Activated naive CD8-positive, alpha-beta T cell treated with anti-CD3 and anti-CD28 coated beads for 36 hours (primary cell): ENCODE results near the gene SDC3. TPM values are rescaled to one million over a fixed set of nuclear protein-coding genes. Genes with fewer than 3 reads are reported as not detected.

ENCODE experiments used
- DNase-seq: peaks from one replicate; pipeline ENCODE4 v3.0.0; 2021
- H3K27ac Mint-ChIP-seq: one replicate; pipeline ENCODE4 v1.8.0; 2022; ENCODE audit warnings: mild to moderate bottlenecking, moderate library complexity, mixed read lengths
- H3K27me3 Mint-ChIP-seq: one replicate; pipeline ENCODE4 v1.8.0; 2022; ENCODE audit warnings: mild to moderate bottlenecking, mixed read lengths
- H3K36me3 Mint-ChIP-seq: one replicate; pipeline ENCODE4 v1.8.0; 2021; ENCODE audit warnings: mild to moderate bottlenecking, mixed read lengths
- H3K4me1 Mint-ChIP-seq: one replicate; pipeline ENCODE4 v1.8.0; 2021; ENCODE audit warnings: mixed read lengths
- H3K4me3 Mint-ChIP-seq: one replicate; pipeline ENCODE4 v1.8.0; 2022; ENCODE audit warnings: mild to moderate bottlenecking, moderate library complexity, mixed read lengths
- H3K9me3 Mint-ChIP-seq: one replicate; pipeline ENCODE4 v1.8.0; 2022; ENCODE audit warnings: mixed read lengths
- total RNA-seq, 2 experiments: library from RNA; stranded (reverse); gene quantifications; one replicate each; pipeline ENCODE4 v1.2.3, GENCODE V29; 2021

The SDC3 gene
- total RNA-seq, 2 experiments from 2014 or later, result 0.30 to 0.43 TPM

DNA sequence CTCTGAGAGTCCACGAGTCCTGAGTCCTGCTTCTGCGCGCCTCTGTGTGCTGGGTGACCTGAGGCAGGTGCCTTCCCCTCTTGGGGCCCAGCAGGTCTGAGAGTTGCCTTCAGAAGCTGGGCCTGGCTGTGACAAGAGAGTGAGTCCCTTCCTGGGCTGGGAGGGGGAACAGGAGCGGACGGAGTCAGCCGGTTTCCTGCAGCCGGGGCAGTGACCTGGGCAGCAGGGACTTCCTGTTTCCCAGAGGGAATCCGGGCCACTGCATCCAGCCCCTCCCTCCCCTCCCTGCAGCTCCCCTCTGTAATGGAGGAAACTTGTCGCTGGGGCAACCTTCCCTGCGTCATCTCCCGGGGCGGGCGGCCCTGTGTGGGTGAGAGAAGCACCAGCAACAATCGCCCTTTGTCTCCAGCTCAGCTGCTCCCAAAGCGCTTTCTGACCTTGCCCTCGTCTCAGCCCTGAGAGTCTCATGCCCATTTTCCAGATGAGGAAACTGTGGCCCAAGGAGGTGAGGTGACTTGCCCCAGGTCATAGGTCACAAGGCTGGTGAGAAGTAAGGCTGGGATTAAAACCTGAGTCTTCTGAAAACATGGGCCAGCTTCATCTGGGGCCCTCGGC is 61.1 kb downstream of the SDC3 start:
- H3K4me1 Mint-ChIP-seq, result no peaks in the 10 kb centered on the region
- no peak overlapping the region for H3K27ac Mint-ChIP-seq
- no peak for DNase-seq
- H3K27me3 Mint-ChIP-seq, result peaks cover 47% of the 10 kb centered on the region
- no peaks in the 10 kb centered on the region for H3K9me3 Mint-ChIP-seq
- H3K36me3 Mint-ChIP-seq, result no peaks in the 10 kb centered on the region
- no peak overlapping the region for H3K4me3 Mint-ChIP-seq

DNA sequence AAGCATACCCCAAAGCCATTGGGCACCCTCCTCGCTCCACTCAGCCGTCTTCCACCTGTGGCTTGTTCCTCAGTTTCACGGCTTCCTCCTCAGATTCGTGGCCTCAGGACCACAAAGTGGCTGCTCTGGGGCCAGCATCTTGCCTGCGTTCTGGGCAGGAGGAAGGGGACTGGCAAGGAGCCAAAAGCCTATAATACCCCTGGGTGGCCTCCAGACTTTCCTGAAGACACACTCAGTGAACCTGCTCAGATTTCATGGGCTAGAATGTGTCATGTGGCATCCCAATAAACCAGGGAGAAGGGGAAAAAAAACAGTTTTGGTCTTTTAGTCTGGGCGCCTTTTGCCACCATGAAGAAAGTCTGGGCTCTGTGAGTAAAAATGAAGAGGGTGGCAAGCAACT is 62.0 kb downstream of the SDC3 start:
- Mint-ChIP-seq H3K27me3 (peaks cover 52% of the 10 kb centered on the region), H3K4me1 (no peaks in the 10 kb centered on the region), H3K27ac (no peak overlapping the region), H3K9me3 (no peaks in the 10 kb centered on the region), H3K4me3 (no peak overlapping the region), H3K36me3 (no peaks in the 10 kb centered on the region)
- DNase-seq, result no peak

DNA sequence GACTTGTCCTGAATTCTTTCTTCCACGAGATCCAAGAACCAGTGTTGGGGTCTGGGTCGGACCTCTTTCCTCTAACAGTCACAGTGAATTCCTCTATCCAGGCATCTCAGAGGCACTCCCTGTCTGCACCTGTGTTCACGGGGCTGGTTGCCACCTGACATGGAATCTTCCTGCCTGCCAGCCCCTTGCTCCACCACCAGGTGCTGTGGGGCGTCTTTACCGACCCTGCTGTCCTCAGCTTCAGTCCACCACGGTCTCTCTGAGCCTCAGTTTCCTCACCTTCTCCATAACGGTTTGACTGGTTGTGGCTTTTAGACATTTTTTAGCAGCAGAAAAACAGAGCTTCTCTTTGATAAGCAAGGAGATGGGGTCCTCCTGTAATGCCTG is 62.7 kb downstream of the SDC3 start:
- no peak overlapping the region for H3K4me3 Mint-ChIP-seq
- H3K9me3 Mint-ChIP-seq, result no peaks in the 10 kb centered on the region
- no peaks in the 10 kb centered on the region for H3K36me3 Mint-ChIP-seq
- no peaks in the 10 kb centered on the region for H3K4me1 Mint-ChIP-seq
- DNase-seq, result no peak
- H3K27me3 Mint-ChIP-seq, result peaks cover 59% of the 10 kb centered on the region
- no peak overlapping the region for H3K27ac Mint-ChIP-seq

DNA sequence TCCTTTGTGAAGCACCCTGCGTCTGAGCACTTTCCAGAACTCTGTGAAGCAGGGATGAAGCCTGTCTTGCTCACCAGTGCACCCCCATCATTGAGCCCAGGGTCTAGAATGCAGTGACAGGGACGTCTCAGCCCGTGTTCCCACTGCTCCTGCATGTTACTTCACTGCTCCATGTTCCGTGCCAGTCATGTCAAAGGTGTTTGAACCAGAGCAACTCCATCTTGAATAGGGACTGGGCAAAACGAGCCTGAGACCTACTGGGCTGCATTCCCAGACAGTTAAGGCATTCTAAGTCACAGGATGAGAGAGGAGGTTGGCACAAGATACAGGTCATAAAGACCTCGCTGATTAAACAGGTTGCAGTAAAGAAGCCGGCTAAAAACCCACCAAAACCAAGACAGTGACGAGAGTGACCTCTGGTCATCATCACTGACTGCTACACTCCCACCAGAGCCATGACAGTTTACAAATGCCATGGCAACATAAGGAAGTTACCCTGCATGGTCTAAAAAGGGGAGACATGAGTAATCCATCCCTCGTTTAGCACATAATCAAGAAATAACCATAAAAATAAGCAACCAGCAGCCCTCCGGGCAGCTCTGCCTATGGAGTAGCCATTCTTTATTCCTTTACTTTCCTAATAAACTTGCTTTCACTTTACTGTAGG is 63.2 kb downstream of the SDC3 start:
- peaks cover 58% of the 10 kb centered on the region for H3K27me3 Mint-ChIP-seq

DNA sequence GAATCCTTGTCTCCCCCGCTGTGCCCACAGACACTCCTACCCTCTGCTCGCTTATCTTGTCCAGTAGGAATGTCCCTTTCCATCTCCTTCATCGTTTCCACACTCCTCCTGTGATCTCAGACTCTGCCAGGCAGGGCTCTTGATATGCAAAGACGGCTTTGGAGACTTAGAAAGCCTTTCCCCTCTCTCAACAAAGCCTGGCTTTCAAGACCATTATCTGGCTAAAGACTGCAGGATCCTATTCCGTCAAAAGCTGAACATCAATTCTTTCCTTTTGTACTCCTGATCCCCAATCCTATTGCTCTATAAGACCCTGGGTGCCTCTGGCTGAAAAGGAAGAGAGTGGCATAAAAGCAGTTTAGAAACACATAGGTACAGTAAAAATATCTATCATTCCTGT is 63.9 kb downstream of the SDC3 start:
- Mint-ChIP-seq H3K27ac (no peak overlapping the region), H3K9me3 (no peaks in the 10 kb centered on the region), H3K4me1 (no peaks in the 10 kb centered on the region), H3K4me3 (no peak overlapping the region), H3K27me3 (peaks cover 59% of the 10 kb centered on the region), H3K36me3 (no peaks in the 10 kb centered on the region)
- DNase-seq, result no peak

More for the DNA sequence above, 63.2 kb downstream of the SDC3 start:
- Mint-ChIP-seq H3K27ac (no peak overlapping the region), H3K4me1 (no peaks in the 10 kb centered on the region), H3K36me3 (no peaks in the 10 kb centered on the region), H3K4me3 (no peak overlapping the region), H3K9me3 (no peaks in the 10 kb centered on the region)
- DNase-seq, result no peak

DNA sequence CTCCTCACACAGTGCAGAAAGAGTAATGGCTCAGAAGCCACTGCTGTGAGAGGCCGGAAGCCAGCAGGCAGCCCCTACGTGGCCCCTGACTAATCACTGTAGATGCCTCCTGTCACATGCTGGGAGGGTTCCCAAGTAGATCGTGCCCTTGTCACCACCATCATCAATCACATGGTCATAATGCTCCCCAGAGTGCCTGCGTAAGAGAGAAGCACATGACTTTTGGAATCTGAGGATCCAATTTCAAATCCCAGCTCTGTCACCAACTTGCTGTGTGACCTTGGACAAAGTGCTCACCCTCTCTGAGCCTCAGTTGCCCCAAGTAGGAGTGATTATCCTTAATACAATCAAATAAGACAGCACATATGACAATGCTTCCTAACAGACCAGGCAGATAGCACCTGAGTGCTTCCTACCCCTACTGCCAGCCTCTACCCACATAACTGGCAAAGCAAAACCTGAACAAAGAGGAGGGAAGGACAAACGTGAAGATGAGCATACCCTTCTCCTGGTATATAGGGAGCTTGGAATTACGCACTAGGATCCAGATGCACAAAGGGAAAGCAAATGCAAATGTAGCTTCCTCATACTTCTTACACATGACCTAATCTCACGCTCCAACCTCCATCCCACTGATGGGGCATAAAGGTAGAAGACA is 65.7 kb downstream of the SDC3 start:
- Mint-ChIP-seq H3K4me1 (no peaks in the 10 kb centered on the region), H3K27ac (no peak overlapping the region), H3K27me3 (peaks cover 45% of the 10 kb centered on the region), H3K36me3 (no peaks in the 10 kb centered on the region), H3K4me3 (no peak overlapping the region), H3K9me3 (no peaks in the 10 kb centered on the region)
- DNase-seq, result no peak

DNA sequence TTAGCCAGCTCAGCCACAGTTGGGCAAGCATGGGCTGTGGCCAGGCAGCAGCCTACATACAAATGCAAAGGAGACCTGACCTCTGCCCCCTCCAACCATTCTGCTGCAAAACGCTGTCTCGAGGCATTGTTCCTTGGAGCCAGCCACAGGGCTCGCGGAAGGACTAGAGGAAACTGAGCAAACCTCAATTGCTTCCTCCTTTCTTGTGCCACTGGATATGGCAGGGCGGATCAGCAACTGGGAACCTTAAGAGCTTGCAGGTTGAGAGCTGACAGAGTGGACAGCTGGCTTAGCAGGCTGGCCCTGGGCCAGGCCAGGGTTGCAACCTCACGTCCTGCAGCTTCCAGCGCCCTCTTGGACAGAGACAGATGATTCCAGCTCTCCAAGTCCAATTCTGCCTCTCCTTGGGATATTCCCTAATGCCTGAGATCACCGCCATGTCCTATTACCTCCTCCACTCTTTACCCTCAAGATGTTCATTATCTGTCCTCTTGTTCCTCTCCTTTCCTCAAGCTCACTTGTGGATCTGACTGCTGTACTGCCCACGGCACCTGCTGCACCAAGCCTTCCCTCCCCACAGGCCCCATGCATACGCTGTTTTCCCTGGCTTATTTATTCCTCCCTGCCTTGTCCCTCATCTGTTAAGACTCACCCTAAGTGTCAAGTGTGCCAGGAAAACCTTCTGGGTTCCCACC is 67.5 kb downstream of the SDC3 start:
- DNase-seq, result no peak
- H3K27ac Mint-ChIP-seq, result no peak overlapping the region
- H3K9me3 Mint-ChIP-seq, result no peaks in the 10 kb centered on the region
- H3K36me3 Mint-ChIP-seq, result no peaks in the 10 kb centered on the region
- peaks cover 36% of the 10 kb centered on the region for H3K27me3 Mint-ChIP-seq
- H3K4me3 Mint-ChIP-seq, result no peak overlapping the region
- H3K4me1 Mint-ChIP-seq, result no peaks in the 10 kb centered on the region

DNA sequence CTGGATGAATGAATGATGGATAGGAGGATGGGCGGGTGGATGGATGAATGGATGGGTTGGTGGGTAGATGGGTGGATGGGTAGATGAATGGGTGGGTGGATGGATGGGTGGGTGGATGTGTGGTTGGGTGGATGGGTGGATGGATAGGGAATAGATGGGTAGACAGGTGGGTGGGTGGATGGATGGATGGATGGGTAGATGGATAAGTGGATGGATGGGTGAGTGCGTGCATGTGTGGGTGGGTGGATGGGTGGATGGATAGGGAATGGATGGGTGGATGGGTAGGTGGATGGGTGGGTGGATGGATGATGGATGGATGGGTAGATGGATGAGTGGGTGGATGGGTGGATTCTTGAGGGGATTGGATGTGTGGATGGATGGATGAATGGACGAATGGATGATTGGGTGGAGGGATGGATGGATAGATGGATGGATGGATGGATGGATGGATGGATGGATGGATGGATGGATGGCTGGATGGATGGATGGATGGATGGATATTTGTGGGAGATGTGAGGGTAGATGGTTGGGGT is 68.7 kb downstream of the SDC3 start:
- H3K4me3 Mint-ChIP-seq, result no peak overlapping the region
- H3K27me3 Mint-ChIP-seq, result peaks cover 27% of the 10 kb centered on the region
- H3K27ac Mint-ChIP-seq, result no peak overlapping the region
- no peaks in the 10 kb centered on the region for H3K9me3 Mint-ChIP-seq
- no peak for DNase-seq
- no peaks in the 10 kb centered on the region for H3K4me1 Mint-ChIP-seq
- no peaks in the 10 kb centered on the region for H3K36me3 Mint-ChIP-seq

GRCh38 chr1:30838996-30839395 is 69.6 kb downstream of the SDC3 start:
- H3K9me3 Mint-ChIP-seq, result no peaks in the 10 kb centered on the region
- no peaks in the 10 kb centered on the region for H3K36me3 Mint-ChIP-seq
- peaks cover 27% of the 10 kb centered on the region for H3K27me3 Mint-ChIP-seq
- no peak overlapping the region for H3K4me3 Mint-ChIP-seq
- no peak for DNase-seq
- H3K27ac Mint-ChIP-seq, result no peak overlapping the region
- no peaks in the 10 kb centered on the region for H3K4me1 Mint-ChIP-seq

GRCh38 chr1:30837653-30838052 is 70.9 kb downstream of the SDC3 start:
- Mint-ChIP-seq H3K27me3 (peaks cover 34% of the 10 kb centered on the region), H3K4me3 (no peak overlapping the region), H3K27ac (no peak overlapping the region), H3K36me3 (no peaks in the 10 kb centered on the region), H3K4me1 (no peaks in the 10 kb centered on the region), H3K9me3 (no peaks in the 10 kb centered on the region)
- DNase-seq, result no peak

DNA sequence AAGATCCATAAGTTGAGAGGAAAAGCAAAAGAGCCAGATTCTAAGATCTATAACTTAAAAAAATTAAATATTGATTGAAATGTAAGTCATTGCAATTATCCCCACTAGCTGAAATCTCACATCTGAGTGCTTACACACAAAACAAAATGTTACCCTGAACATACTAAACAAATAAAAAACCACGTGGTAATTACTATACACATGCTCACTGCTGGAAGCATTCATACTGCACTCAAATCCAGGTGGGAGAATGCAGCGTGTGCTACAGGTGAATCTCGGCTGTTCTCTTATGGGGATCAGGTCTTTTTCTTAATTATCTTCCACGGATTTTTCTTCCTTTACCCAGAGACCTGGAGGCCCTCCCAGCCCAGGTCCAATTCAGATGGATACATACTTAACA is 74.3 kb downstream of the SDC3 start:
- DNase-seq, result no peak

GRCh38 chr1:30830537-30830936 is 78.0 kb downstream of the SDC3 start:
- Mint-ChIP-seq H3K4me3 (no peak overlapping the region), H3K27ac (no peak overlapping the region), H3K27me3 (peaks cover 40% of the 10 kb centered on the region), H3K36me3 (no peaks in the 10 kb centered on the region), H3K4me1 (no peaks in the 10 kb centered on the region), H3K9me3 (no peaks in the 10 kb centered on the region)
- DNase-seq, result no peak

More for the DNA sequence above, 74.3 kb downstream of the SDC3 start:
- H3K27me3 Mint-ChIP-seq, result peaks cover 18% of the 10 kb centered on the region
- no peaks in the 10 kb centered on the region for H3K36me3 Mint-ChIP-seq
- H3K4me1 Mint-ChIP-seq, result no peaks in the 10 kb centered on the region
- H3K4me3 Mint-ChIP-seq, result no peak overlapping the region
- no peaks in the 10 kb centered on the region for H3K9me3 Mint-ChIP-seq
- H3K27ac Mint-ChIP-seq, result no peak overlapping the region

DNA sequence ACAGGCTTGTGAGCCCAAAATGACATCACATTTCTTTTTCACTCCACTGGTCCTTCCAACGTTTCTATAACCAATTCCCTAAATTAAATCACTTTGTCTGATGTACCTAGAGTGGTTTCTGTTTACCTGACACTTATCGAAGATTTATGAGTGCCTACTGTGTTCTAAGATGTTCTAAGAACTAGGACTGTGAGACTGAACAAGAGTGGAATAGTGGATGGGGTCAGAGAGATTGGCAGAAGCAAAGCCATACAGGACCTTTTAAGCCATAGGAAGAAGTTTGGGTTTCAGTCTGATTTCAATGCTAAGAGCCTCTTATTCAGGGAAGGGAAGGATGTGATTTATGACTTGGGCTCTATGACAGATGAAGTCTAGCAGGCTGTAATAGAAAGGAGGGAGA is 78.7 kb downstream of the SDC3 start:
- H3K27ac Mint-ChIP-seq, result no peak overlapping the region
- no peaks in the 10 kb centered on the region for H3K4me1 Mint-ChIP-seq
- H3K9me3 Mint-ChIP-seq, result no peaks in the 10 kb centered on the region
- H3K27me3 Mint-ChIP-seq, result peaks cover 47% of the 10 kb centered on the region
- no peaks in the 10 kb centered on the region for H3K36me3 Mint-ChIP-seq
- H3K4me3 Mint-ChIP-seq, result no peak overlapping the region
- no peak for DNase-seq

DNA sequence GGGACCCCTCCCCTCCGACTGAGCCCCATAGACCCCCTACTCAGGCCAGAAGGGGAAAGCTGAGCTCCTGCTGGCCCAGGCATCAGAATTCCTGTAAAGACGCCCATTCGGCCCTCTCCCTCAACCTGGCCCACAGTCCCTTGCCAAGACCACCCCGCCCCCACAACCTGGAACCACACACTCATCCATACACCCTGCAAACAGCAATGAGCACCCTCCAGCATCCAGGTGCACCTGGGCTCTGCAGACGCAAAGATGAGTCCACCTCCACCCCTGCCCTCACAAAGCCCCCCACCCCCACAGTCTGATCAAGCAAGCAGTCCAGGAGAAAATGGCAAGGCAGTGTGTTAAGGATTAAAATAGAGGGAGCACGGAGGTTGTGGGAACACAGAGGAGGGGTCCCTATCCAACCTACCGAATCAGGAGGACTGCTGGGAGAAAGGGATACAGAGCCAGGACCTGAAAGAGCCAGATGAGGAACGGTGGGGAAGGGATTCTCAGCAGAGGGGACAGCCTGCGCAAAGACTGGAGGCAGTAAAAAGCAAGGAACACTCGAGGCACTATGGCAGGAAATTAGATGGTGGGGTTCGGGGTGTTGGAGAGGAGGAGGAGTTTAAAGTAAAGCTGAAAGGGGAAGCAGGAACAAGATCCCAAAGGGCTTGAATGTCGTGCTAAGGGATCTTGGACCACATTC is 83.7 kb downstream of the SDC3 start:
- Mint-ChIP-seq H3K27ac (no peak overlapping the region), H3K4me1 (peaks cover 15% of the 10 kb centered on the region), H3K9me3 (no peaks in the 10 kb centered on the region), H3K4me3 (peak overlapping the region; percentile 6), H3K36me3 (no peaks in the 10 kb centered on the region), H3K27me3 (peaks cover 68% of the 10 kb centered on the region)
- no peak for DNase-seq
